H9 (cell line): ENCODE results near the gene CFAP61. TPM values are rescaled to one million over a fixed set of nuclear protein-coding genes. Genes with fewer than 3 reads are reported as not detected.

ENCODE experiments used
- DNase-seq: peaks from one replicate; pipeline ENCODE4 v3.0.0-alpha.2; 2017
- H2AFZ ChIP-seq: one replicate; pipeline ENCODE4 v1.6.1; 2013; ENCODE audit warnings: mild to moderate bottlenecking, low read length, control low read depth, moderate library complexity
- H2AK5ac ChIP-seq: 2 replicates; pipeline ENCODE4 v1.6.1; 2013; ENCODE audit warnings: low read length, control low read depth, mixed read lengths; ENCODE audit not compliant: insufficient read length
- H2BK120ac ChIP-seq: one replicate; pipeline ENCODE4 v1.6.1; 2013; ENCODE audit warnings: low read depth, mild to moderate bottlenecking, low read length, control low read depth, inconsistent platforms; ENCODE audit not compliant: poor library complexity, severe bottlenecking
- H2BK12ac ChIP-seq: 2 replicates; pipeline ENCODE4 v1.6.1; 2013; ENCODE audit warnings: low read length, control low read depth, mixed read lengths, low read depth; ENCODE audit not compliant: insufficient read length
- H2BK15ac ChIP-seq: 2 replicates; pipeline ENCODE4 v1.6.1; 2013; ENCODE audit warnings: low read depth, low read length, control low read depth
- H2BK20ac ChIP-seq: one replicate; pipeline ENCODE4 v1.6.1; 2013; ENCODE audit warnings: low read depth, mild to moderate bottlenecking, low read length, control low read depth, inconsistent platforms; ENCODE audit not compliant: poor library complexity, severe bottlenecking
- H2BK5ac ChIP-seq: 2 replicates; pipeline ENCODE4 v1.6.1; 2013; ENCODE audit warnings: low read length, control low read depth, mixed read lengths; ENCODE audit not compliant: insufficient read length
- H3K14ac ChIP-seq: 2 replicates; pipeline ENCODE4 v1.6.1; 2013; ENCODE audit warnings: low read length, control low read depth; ENCODE audit not compliant: insufficient read depth
- H3K18ac ChIP-seq: 2 replicates; pipeline ENCODE4 v1.6.1; 2013; ENCODE audit warnings: low read depth, mild to moderate bottlenecking, mixed read lengths, low read length, control low read depth; ENCODE audit not compliant: insufficient read length
- H3K23ac ChIP-seq: 2 replicates; pipeline ENCODE4 v1.6.1; 2013; ENCODE audit warnings: low read length, control low read depth, mixed read lengths, low read depth; ENCODE audit not compliant: insufficient read length
- H3K23me2 ChIP-seq: 2 replicates; pipeline ENCODE4 v1.6.1; 2013; ENCODE audit warnings: low read depth, mild to moderate bottlenecking, mixed read lengths, low read length, control low read depth; ENCODE audit not compliant: insufficient read length, poor library complexity, severe bottlenecking
- H3K27ac ChIP-seq: 2 replicates; pipeline ENCODE4 v1.5.1; 2013; ENCODE audit warnings: low read length, control low read depth, mixed read lengths, low read depth; ENCODE audit not compliant: insufficient read length
- H3K27me3 ChIP-seq: 2 replicates; pipeline ENCODE4 v1.6.1; 2013; ENCODE audit warnings: low read length, control low read depth, inconsistent platforms; ENCODE audit not compliant: insufficient read depth
- H3K4ac ChIP-seq: 2 replicates; pipeline ENCODE4 v1.6.1; 2013; ENCODE audit warnings: low read depth, mild to moderate bottlenecking, control low read depth, inconsistent platforms, low read length, moderate library complexity
- H3K4me1 ChIP-seq: 2 replicates; pipeline ENCODE4 v1.6.1; 2013; ENCODE audit warnings: low read length, control low read depth, inconsistent platforms; ENCODE audit not compliant: insufficient read depth
- H3K4me2 ChIP-seq: 2 replicates; pipeline ENCODE4 v1.6.1; 2013; ENCODE audit warnings: low read length, control low read depth, mixed read lengths; ENCODE audit not compliant: insufficient read length, insufficient read depth
- H3K56ac ChIP-seq: 2 replicates; pipeline ENCODE4 v1.6.1; 2013; ENCODE audit warnings: low read depth, mild to moderate bottlenecking, mixed read lengths, low read length, control low read depth; ENCODE audit not compliant: insufficient read length
- H3K79me1 ChIP-seq: 2 replicates; pipeline ENCODE4 v1.6.1; 2013; ENCODE audit warnings: low read depth, mild to moderate bottlenecking, moderate library complexity, low read length, control low read depth, inconsistent platforms; ENCODE audit not compliant: insufficient read depth, poor library complexity, severe bottlenecking
- H3K79me2 ChIP-seq: 2 replicates; pipeline ENCODE4 v1.6.1; 2013; ENCODE audit warnings: low read length, control low read depth, inconsistent platforms; ENCODE audit not compliant: insufficient read depth
- H3K9ac ChIP-seq: 2 replicates; pipeline ENCODE4 v1.6.1; 2013; ENCODE audit warnings: low read length, control low read depth, mixed read lengths; ENCODE audit not compliant: insufficient read length; ENCODE audit errors: extremely low read depth
- H3K9me3 ChIP-seq: one replicate; pipeline ENCODE4 v1.6.1; 2013; ENCODE audit warnings: low read depth, low read length, inconsistent platforms; ENCODE audit not compliant: control insufficient read depth
- H3T11ph ChIP-seq: one replicate; pipeline ENCODE4 v1.6.1; 2013; ENCODE audit warnings: mild to moderate bottlenecking, low read length, control low read depth, inconsistent platforms
- H4K20me1 ChIP-seq: one replicate; pipeline ENCODE4 v1.6.1; 2013; ENCODE audit not compliant: control insufficient read depth, insufficient read length, insufficient read depth
- H4K5ac ChIP-seq: 2 replicates; pipeline ENCODE4 v1.6.1; 2013; ENCODE audit warnings: low read depth, mild to moderate bottlenecking, mixed read lengths, low read length, control low read depth; ENCODE audit not compliant: insufficient read length
- H4K8ac ChIP-seq: replicated peaks from 2 replicates; pipeline ENCODE4 v1.6.1; 2013; ENCODE audit warnings: low read length, control low read depth, mixed read lengths, low read depth; ENCODE audit not compliant: insufficient read length
- H4K91ac ChIP-seq: 2 replicates; pipeline ENCODE4 v1.6.1; 2013; ENCODE audit warnings: low read depth, mild to moderate bottlenecking, moderate library complexity, mixed read lengths, low read length, control low read depth; ENCODE audit not compliant: insufficient read length
- H3K27ac Mint-ChIP-seq, 3 experiments: 2 replicates in 2 of 3; 3 replicates in 1 of 3; pipeline ENCODE4 v1.8.0; 2020 to 2021; ENCODE audit warnings: mixed read lengths in 3 of 3, mild to moderate bottlenecking in 1 of 3, moderate library complexity in 1 of 3
- H3K27me3 Mint-ChIP-seq: 2 replicates; pipeline ENCODE4 v1.8.0; 2021; ENCODE audit warnings: low read depth, mild to moderate bottlenecking, moderate library complexity, mixed read lengths
- H3K36me3 Mint-ChIP-seq, 3 experiments: 2 replicates in 2 of 3; 3 replicates in 1 of 3; pipeline ENCODE4 v1.8.0; 2020 to 2021; ENCODE audit warnings: low read depth in 3 of 3, mixed read lengths in 3 of 3; ENCODE audit not compliant: insufficient read depth in 1 of 3
- H3K4me1 Mint-ChIP-seq, 2 experiments: 2 replicates each; pipeline ENCODE4 v1.8.0; 2020; ENCODE audit warnings: mixed read lengths in 2 of 2
- H3K4me3 Mint-ChIP-seq, 2 experiments: 2 replicates in 1 of 2; 3 replicates in 1 of 2; pipeline ENCODE4 v1.8.0; 2020 to 2021; ENCODE audit warnings: mild to moderate bottlenecking in 2 of 2, mixed read lengths in 2 of 2, moderate library complexity in 1 of 2
- H3K9me3 Mint-ChIP-seq, 2 experiments: 2 replicates in 1 of 2; 3 replicates in 1 of 2; pipeline ENCODE4 v1.8.0; 2020; ENCODE audit warnings: mild to moderate bottlenecking in 2 of 2, mixed read lengths in 2 of 2, moderate library complexity in 1 of 2
- WGBS: extraction: QIAGEN DNeasy Blood & Tissue Kit; methylation state at CpG from one replicate; pipeline ENCODE4 v1.1.7; 2013; ENCODE audit warnings: missing lambda C conversion rate, low lambda C conversion rate, mixed read lengths; ENCODE audit not compliant: insufficient read length; ENCODE audit errors: extremely low coverage; 5-methylcytosine and 5-hydroxymethylcytosine counted together
- total RNA-seq: library from RNA; stranded (reverse); gene quantifications from 2 replicates; pipeline ENCODE4 v1.2.1, GENCODE V29; 2021
- TF ChIP-seq, protein P1 (sequence below): fragments of 200-600 bp; sonication (generic); conservative IDR thresholded peaks from 3 replicates; pipeline ENCODE4 v1.8.0; 2021; ENCODE audit warnings: antibody characterized with exemption, mild to moderate bottlenecking

The CFAP61 gene
- total RNA-seq, 1 experiment from 2014 or later: 0.44 TPM

- H3K27ac Mint-ChIP-seq: no peak overlapping the region
- H3K79me1 ChIP-seq: no peaks in the 10 kb centered on the region
- no peaks in the 10 kb centered on the region for H3K79me2 ChIP-seq
- H3K56ac ChIP-seq: no peak overlapping the region
- H3K4me1 Mint-ChIP-seq: no peaks in the 10 kb centered on the region
- no peak overlapping the region for H2BK5ac ChIP-seq
- no peaks in the 10 kb centered on the region for H3K9me3 ChIP-seq
- no peak overlapping the region for H3T11ph ChIP-seq
- H4K91ac ChIP-seq: no peak overlapping the region
- no peak overlapping the region for H3K27ac ChIP-seq
- no peak overlapping the region for H2BK120ac ChIP-seq
- no peak overlapping the region for H4K8ac ChIP-seq
- no peak overlapping the region for H2BK15ac ChIP-seq
- no peaks in the 10 kb centered on the region for H3K9me3 Mint-ChIP-seq
- H4K5ac ChIP-seq: no peak overlapping the region
- no peak overlapping the region for H3K14ac ChIP-seq
- no peak overlapping the region for H3K23ac ChIP-seq
- H2AFZ ChIP-seq: no peak overlapping the region
- no peaks in the 10 kb centered on the region for H3K27me3 ChIP-seq
- H2AK5ac ChIP-seq: no peak overlapping the region
- H3K4ac ChIP-seq: no peak overlapping the region
- H2BK20ac ChIP-seq: no peak overlapping the region
- H2BK12ac ChIP-seq: no peak overlapping the region
- H3K4me2 ChIP-seq: no peak overlapping the region
- H4K20me1 ChIP-seq: no peaks in the 10 kb centered on the region
- H3K4me3 Mint-ChIP-seq: no peak overlapping the region
- DNase-seq: no peak
- WGBS: no CpG with 5 or more reads among the region's 3 CpGs
- H3K18ac ChIP-seq: no peak overlapping the region
- no peaks in the 10 kb centered on the region for H3K23me2 ChIP-seq
- no peaks in the 10 kb centered on the region for H3K36me3 Mint-ChIP-seq
- no peaks in the 10 kb centered on the region for H3K4me1 ChIP-seq
- TF ChIP-seq, protein P1, sequence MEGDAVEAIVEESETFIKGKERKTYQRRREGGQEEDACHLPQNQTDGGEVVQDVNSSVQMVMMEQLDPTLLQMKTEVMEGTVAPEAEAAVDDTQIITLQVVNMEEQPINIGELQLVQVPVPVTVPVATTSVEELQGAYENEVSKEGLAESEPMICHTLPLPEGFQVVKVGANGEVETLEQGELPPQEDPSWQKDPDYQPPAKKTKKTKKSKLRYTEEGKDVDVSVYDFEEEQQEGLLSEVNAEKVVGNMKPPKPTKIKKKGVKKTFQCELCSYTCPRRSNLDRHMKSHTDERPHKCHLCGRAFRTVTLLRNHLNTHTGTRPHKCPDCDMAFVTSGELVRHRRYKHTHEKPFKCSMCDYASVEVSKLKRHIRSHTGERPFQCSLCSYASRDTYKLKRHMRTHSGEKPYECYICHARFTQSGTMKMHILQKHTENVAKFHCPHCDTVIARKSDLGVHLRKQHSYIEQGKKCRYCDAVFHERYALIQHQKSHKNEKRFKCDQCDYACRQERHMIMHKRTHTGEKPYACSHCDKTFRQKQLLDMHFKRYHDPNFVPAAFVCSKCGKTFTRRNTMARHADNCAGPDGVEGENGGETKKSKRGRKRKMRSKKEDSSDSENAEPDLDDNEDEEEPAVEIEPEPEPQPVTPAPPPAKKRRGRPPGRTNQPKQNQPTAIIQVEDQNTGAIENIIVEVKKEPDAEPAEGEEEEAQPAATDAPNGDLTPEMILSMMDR: no peak
- no peak overlapping the region for H3K9ac ChIP-seq
- H3K27me3 Mint-ChIP-seq: no peaks in the 10 kb centered on the region
Observed at GRCh38 chr20:20277894-20278335, 225.6 kb downstream of the CFAP61 start.
